ENCODE measurements around the gene COPB2. TPM values are rescaled to one million over a fixed set of nuclear protein-coding genes. Genes with fewer than 3 reads are reported as not detected.

The COPB2 gene
- total and polyA plus RNA-seq, 10 of the 15 experiments (the other 5 are each of a cell fraction or from before 2014, with no cell fraction given): 51.3 to 143 (median 116) TPM

DNA sequence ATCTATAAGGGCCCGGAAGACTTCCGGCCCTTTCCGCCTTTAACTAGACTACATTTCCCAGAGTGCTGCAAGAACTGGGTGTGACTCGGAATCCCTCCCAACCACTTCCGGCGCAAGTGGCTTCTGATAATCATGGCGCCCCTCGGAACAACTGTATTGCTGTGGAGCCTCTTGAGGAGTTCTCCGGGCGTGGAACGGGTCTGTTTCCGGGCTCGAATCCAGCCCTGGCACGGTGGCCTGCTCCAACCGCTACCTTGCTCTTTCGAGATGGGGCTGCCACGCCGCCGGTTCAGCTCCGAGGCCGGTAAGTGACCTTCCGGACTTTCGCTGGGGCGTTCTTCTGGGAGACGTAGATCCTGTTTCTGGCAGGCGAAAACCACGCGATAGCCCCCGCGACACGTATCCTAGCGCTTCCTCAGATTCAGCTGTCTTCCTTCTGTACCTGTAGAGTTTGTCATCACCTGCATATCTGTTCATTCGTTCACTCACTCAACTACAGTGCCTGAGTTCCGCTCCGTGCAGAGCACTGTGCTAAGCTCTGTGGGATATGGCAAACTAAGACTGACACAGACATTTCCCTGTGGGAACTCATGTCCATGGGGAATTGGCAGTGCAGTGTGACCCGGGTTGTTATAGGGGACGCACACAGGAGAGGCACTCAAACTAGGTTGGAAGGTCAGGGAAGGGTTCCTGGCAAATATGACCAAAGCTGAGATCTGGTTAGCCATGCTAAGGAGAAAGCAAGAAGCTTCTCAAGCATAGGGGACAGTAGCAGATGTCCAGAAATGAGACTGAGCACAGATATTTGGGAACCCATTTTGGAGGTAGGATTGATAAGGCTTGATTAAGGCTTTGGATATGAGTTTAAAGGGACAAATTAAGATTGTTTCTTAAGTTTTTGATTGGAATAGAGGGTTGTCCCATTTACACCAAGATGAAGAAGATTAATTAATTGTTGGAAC, 45.3 kb downstream of the COPB2 start, which contains the start of gene MRPS22 (continued):
- TF ChIP-seq E4F1 (IDR thresholded peaks at IDR 0.05; ENCODE audit: borderline replicate concordance, partially characterized antibody) (peak; percentile 34), MYC (IDR thresholded peaks at IDR 0.05; ENCODE audit: insufficient read depth, insufficient read length, insufficient replicate concordance, low read length, severe bottlenecking) (no peak), ASH2L (IDR thresholded peaks at IDR 0.05; ENCODE audit: borderline replicate concordance, low read depth) (0 out of 2 replicates have a peak, but pooled peaks have one; percentile 69), NFXL1 (IDR thresholded peaks at IDR 0.05; ENCODE audit: borderline replicate concordance) (no peak), ZSCAN29 (IDR thresholded peaks at IDR 0.05) (no peak), ZNF384 (IDR thresholded peaks at IDR 0.05; ENCODE audit: borderline replicate concordance, low read depth, low read length) (no peak), ESRRA (IDR thresholded peaks at IDR 0.05; ENCODE audit: low read length) (no peak), EP300 (IDR thresholded peaks at IDR 0.05; ENCODE audit: borderline replicate concordance in 1 of 2, control insufficient read depth in 1 of 2, low read depth in 2 of 2, low read length in 2 of 2) (0 out of 4 replicates have a peak, but pooled peaks of 1 of the 2 experiments have one; percentile 13), ZNF24 (IDR thresholded peaks at IDR 0.05) (0 out of 2 replicates have a peak, but pooled peaks have one; percentile 8), DPF2 (IDR thresholded peaks at IDR 0.05) (0 out of 2 replicates have a peak, but pooled peaks have one; percentile 18), SIN3A (IDR thresholded peaks at IDR 0.05; ENCODE audit: low read depth, low read length) (0 out of 2 replicates have a peak, but pooled peaks have one; percentile 51), ZNF687 (IDR thresholded peaks at IDR 0.05) (no peak), FOS (IDR thresholded peaks at IDR 0.05; ENCODE audit: borderline replicate concordance, extremely low read depth, insufficient read length) (no peak), PML (IDR thresholded peaks at IDR 0.05; ENCODE audit: low read length) (peak; percentile 71; the same call in 1 of the 2 replicates), ATF7 (IDR thresholded peaks at IDR 0.05; ENCODE audit: low read depth) (no peak)
- TF ChIP-seq, protein P1, sequence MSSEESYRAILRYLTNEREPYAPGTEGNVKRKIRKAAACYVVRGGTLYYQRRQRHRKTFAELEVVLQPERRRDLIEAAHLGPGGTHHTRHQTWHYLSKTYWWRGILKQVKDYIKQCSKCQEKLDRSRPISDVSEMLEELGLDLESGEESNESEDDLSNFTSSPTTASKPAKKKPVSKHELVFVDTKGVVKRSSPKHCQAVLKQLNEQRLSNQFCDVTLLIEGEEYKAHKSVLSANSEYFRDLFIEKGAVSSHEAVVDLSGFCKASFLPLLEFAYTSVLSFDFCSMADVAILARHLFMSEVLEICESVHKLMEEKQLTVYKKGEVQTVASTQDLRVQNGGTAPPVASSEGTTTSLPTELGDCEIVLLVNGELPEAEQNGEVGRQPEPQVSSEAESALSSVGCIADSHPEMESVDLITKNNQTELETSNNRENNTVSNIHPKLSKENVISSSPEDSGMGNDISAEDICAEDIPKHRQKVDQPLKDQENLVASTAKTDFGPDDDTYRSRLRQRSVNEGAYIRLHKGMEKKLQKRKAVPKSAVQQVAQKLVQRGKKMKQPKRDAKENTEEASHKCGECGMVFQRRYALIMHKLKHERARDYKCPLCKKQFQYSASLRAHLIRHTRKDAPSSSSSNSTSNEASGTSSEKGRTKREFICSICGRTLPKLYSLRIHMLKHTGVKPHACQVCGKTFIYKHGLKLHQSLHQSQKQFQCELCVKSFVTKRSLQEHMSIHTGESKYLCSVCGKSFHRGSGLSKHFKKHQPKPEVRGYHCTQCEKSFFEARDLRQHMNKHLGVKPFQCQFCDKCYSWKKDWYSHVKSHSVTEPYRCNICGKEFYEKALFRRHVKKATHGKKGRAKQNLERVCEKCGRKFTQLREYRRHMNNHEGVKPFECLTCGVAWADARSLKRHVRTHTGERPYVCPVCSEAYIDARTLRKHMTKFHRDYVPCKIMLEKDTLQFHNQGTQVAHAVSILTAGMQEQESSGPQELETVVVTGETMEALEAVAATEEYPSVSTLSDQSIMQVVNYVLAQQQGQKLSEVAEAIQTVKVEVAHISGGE (CRISPR knock-in tag; IDR thresholded peaks at IDR 0.05): peak; percentile 86
